ENCODE data around the gene ZNF675. TPM values are rescaled to one million over a fixed set of nuclear protein-coding genes. Genes with fewer than 3 reads are reported as not detected.

ZNF675 gene
- total RNA-seq = 4.0 and 6.1 TPM in 2 replicates

DNA sequence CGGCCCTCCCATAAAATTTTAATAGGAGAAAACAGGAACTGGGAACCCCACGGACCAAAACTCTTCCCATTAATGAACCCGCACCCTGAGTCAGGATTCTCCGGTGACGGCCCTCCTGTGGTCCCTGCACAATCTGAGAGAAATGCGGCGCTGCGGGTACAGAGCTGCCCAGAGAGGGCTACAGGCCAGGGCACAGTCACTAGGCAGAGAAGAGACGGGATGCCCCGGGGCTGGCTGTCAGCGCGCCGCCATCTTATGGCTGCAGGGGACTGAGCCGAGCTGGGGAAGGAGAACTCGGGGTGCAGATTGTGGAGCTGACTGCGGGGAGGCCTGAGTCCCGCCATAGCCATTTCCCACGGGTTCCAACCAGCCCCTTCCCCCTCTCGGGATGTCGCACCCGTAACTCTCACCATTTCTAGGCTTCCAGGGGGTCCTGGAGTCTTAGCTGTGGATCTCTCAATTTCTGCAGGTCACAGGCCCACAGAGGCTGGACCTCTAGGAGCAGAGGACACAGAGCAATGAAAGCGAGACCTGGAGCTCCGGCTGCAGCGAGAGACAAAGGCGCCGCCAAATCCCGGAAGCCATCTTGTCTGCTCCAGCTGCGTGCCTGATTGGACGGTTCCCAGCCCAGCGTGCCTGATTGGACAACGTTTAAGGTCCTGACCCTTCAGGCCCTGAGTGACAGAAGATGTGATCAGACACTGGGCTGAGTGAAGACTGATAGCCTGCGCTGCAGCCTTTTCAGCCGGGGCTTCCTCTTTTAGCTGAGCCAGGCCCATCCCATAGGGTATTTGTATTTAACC is at the start of gene ZNF675:
TSS of gene ZNF675 (minus strand) at position 592 of the 803 bp plus-strand sequence. CDS start at position 413, 179 bp downstream.

Other genes starting within 250 kb of the ZNF675 start
- 1.1 and 1.2 TPM in 2 replicates for gene ZNF681, start 71.7 kb upstream of the ZNF675 start, total RNA-seq
- gene ZNF726, start 227.7 kb upstream of the ZNF675 start, total RNA-seq = 2.9 and 6.5 TPM in 2 replicates